HCT116 (cell line): Measurements from ENCODE around the gene AGTR1.

Experiments
- EZH2 ChIP-seq: fragments of 200-600 bp; sonication (generic); IDR thresholded peaks from 2 replicates; pipeline ENCODE4 v1.6.1; 2017; ENCODE audit warnings: antibody characterized with exemption, mixed run types
- POLR2AphosphoS5 ChIP-seq: IDR thresholded peaks from 2 replicates; pipeline ENCODE4 v1.6.1; 2011; ENCODE audit warnings: mild to moderate bottlenecking, low read depth, low read length, moderate library complexity
- SP1 ChIP-seq: IDR thresholded peaks from 2 replicates; pipeline ENCODE4 v1.6.1; 2012; ENCODE audit warnings: low read depth
- TCF7L2 ChIP-seq: IDR thresholded peaks from 2 replicates; pipeline ENCODE4 v1.7.0; 2011; ENCODE audit warnings: borderline replicate concordance, inconsistent platforms; ENCODE audit not compliant: insufficient read depth, insufficient read length; ENCODE audit errors: extremely low read depth
- YY1 ChIP-seq: IDR thresholded peaks from 2 replicates; pipeline ENCODE4 v1.6.1; 2011; ENCODE audit warnings: low read length, low read depth, moderate library complexity, mild to moderate bottlenecking; ENCODE audit not compliant: insufficient replicate concordance; ENCODE audit errors: extremely low read depth
- TF ChIP-seq, protein P1 (sequence below), 3 experiments: fragments of 200-600 bp in 1 of 3; sonication (generic) in 1 of 3; IDR thresholded peaks in 2 of 3; conservative IDR thresholded peaks in 1 of 3; 2 replicates each; pipeline ENCODE4 v1.5.1; 2012 to 2017; ENCODE audit warnings: low read depth in 2 of 3, low read length in 2 of 3, antibody characterized with exemption in 1 of 3, borderline replicate concordance in 1 of 3, control low read depth in 1 of 3, mild to moderate bottlenecking in 1 of 3, mixed read lengths in 1 of 3, mixed run types in 1 of 3, moderate library complexity in 1 of 3; ENCODE audit not compliant: insufficient read depth in 1 of 3
- TF ChIP-seq, protein P2 (sequence below): IDR thresholded peaks from 2 replicates; pipeline ENCODE4 v1.6.1; 2012
- TF ChIP-seq, protein P3 (sequence below): IDR thresholded peaks from 2 replicates; pipeline ENCODE4 v1.6.1; 2012
- TF ChIP-seq, protein P4 (sequence below): IDR thresholded peaks from 2 replicates; pipeline ENCODE4 v1.6.1; 2012; ENCODE audit warnings: low read depth

DNA sequence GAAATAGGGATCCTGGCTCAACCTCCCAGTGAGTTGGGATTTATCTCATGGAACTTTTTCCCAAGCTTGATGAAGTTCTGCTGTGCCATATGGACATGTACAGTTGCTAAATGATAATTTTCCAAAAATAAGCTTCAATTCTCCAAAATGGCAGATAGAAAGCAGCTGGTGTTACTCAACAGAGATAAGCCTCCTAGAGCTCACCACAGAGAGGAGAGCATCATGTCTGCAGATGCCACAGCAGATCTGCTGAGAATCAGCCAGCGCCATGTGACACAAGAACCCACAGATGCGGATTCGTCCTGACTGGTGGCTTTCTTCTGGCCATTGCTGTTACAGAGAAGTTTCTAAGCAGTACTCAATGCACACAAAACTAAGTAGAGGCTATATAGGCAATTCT is 50.6 kb downstream of the AGTR1 start:
- TF ChIP-seq SP1: no peak
- TF ChIP-seq, protein P1, sequence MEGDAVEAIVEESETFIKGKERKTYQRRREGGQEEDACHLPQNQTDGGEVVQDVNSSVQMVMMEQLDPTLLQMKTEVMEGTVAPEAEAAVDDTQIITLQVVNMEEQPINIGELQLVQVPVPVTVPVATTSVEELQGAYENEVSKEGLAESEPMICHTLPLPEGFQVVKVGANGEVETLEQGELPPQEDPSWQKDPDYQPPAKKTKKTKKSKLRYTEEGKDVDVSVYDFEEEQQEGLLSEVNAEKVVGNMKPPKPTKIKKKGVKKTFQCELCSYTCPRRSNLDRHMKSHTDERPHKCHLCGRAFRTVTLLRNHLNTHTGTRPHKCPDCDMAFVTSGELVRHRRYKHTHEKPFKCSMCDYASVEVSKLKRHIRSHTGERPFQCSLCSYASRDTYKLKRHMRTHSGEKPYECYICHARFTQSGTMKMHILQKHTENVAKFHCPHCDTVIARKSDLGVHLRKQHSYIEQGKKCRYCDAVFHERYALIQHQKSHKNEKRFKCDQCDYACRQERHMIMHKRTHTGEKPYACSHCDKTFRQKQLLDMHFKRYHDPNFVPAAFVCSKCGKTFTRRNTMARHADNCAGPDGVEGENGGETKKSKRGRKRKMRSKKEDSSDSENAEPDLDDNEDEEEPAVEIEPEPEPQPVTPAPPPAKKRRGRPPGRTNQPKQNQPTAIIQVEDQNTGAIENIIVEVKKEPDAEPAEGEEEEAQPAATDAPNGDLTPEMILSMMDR (IDR thresholded peaks at IDR 0.05 in 2 of 3, conservative IDR thresholded peaks at IDR 0.05 in 1 of 3; ENCODE audit: borderline replicate concordance in 1 of 3, insufficient read depth in 1 of 3, low read depth in 2 of 3, low read length in 2 of 3): no peak
- TF ChIP-seq YY1: no peak
- TF ChIP-seq, protein P2, sequence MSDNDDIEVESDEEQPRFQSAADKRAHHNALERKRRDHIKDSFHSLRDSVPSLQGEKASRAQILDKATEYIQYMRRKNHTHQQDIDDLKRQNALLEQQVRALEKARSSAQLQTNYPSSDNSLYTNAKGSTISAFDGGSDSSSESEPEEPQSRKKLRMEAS: no peak
- TF ChIP-seq, protein P3, sequence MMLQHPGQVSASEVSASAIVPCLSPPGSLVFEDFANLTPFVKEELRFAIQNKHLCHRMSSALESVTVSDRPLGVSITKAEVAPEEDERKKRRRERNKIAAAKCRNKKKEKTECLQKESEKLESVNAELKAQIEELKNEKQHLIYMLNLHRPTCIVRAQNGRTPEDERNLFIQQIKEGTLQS: no peak
- TF ChIP-seq EZH2: no peak
- TF ChIP-seq POLR2AphosphoS5: no peak
- TF ChIP-seq, protein P4, sequence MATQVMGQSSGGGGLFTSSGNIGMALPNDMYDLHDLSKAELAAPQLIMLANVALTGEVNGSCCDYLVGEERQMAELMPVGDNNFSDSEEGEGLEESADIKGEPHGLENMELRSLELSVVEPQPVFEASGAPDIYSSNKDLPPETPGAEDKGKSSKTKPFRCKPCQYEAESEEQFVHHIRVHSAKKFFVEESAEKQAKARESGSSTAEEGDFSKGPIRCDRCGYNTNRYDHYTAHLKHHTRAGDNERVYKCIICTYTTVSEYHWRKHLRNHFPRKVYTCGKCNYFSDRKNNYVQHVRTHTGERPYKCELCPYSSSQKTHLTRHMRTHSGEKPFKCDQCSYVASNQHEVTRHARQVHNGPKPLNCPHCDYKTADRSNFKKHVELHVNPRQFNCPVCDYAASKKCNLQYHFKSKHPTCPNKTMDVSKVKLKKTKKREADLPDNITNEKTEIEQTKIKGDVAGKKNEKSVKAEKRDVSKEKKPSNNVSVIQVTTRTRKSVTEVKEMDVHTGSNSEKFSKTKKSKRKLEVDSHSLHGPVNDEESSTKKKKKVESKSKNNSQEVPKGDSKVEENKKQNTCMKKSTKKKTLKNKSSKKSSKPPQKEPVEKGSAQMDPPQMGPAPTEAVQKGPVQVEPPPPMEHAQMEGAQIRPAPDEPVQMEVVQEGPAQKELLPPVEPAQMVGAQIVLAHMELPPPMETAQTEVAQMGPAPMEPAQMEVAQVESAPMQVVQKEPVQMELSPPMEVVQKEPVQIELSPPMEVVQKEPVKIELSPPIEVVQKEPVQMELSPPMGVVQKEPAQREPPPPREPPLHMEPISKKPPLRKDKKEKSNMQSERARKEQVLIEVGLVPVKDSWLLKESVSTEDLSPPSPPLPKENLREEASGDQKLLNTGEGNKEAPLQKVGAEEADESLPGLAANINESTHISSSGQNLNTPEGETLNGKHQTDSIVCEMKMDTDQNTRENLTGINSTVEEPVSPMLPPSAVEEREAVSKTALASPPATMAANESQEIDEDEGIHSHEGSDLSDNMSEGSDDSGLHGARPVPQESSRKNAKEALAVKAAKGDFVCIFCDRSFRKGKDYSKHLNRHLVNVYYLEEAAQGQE: no peak
- no peak for TF ChIP-seq TCF7L2
